ENCODE results near the gene RTN4R. TPM values are rescaled to one million over a fixed set of nuclear protein-coding genes. Genes with fewer than 3 reads are reported as not detected.
A peak's percentile ranks its signal among the peaks of the same experiment; 100 is the strongest.
"Not testable (repeated sequence)": the region's sequence is repeated elsewhere in the genome, so short reads cannot be mapped to it uniquely, and the experiment has no call there.

RTN4R gene
- total and polyA plus RNA-seq, 9 of the 15 experiments (the other 6 are each of a cell fraction or from before 2014, with no cell fraction given): 0.04 to 2.8 (median 1.4) TPM; not detected in 3

- TF ChIP-seq, protein P1, sequence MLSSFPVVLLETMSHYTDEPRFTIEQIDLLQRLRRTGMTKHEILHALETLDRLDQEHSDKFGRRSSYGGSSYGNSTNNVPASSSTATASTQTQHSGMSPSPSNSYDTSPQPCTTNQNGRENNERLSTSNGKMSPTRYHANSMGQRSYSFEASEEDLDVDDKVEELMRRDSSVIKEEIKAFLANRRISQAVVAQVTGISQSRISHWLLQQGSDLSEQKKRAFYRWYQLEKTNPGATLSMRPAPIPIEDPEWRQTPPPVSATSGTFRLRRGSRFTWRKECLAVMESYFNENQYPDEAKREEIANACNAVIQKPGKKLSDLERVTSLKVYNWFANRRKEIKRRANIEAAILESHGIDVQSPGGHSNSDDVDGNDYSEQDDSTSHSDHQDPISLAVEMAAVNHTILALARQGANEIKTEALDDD (IDR thresholded peaks at IDR 0.05): no peak
Observed at GRCh38 chr22:20279662-20280134, 11.6 kb upstream of the RTN4R start (continued).

GRCh38 chr22:20278726-20279490 is 10.8 kb upstream of the RTN4R start:
- Histone ChIP-seq H4K20me1 (replicated peaks; ENCODE audit: control insufficient read depth, insufficient read depth, low read length) (peaks cover 24% of the 10 kb centered on the region), H3K9ac (ENCODE audit: insufficient read depth in 1 of 2, low read depth in 2 of 2, low read length in 2 of 2) (0 out of 4 replicates have a peak overlapping the region, but pooled peaks of 1 of the 2 experiments have one; percentile 7), H3K27me3 (ENCODE audit: control insufficient read depth in 2 of 2, insufficient read depth in 2 of 2, low read length in 2 of 2) (peaks cover 42 to 86% of the 10 kb centered on the region in 2 experiments; a peak in 4 of 5 replicates), H3K4me1 (replicated peaks in 1 of 2; ENCODE audit: control insufficient read depth in 2 of 2, insufficient read depth in 2 of 2, low read length in 2 of 2) (peaks cover 0 to 27% of the 10 kb centered on the region in 2 experiments; a peak in 3 of 5 replicates)
- CTCF ChIA-PET (ENCODE audit: low intra/inter-chr PET ratio); H3K79me2 ChIP-seq (ENCODE audit: control insufficient read depth, insufficient read depth, low read length); H3K27ac ChIP-seq (ENCODE audit: extremely low read depth, low read depth, low read length); DNase-seq (ENCODE audit: extremely low read depth in 1 of 4, low spot score in 3 of 4); H3K4me3 ChIP-seq; BruUV-seq (replicated peaks); intact Hi-C loops (cut with micrococcal nuclease); H2AFZ ChIP-seq (ENCODE audit: low read depth, low read length); H3K9me3 ChIP-seq (replicated peaks; ENCODE audit: control insufficient read depth, insufficient read depth, low read depth, low read length); in situ Hi-C loops (cut with MboI); H3K36me3 ChIP-seq (ENCODE audit: control insufficient read depth, insufficient read depth, low read length); H3K4me2 ChIP-seq (ENCODE audit: insufficient read depth, low read length); H3K9me1 ChIP-seq (ENCODE audit: control insufficient read depth, insufficient read depth, low read length): not testable (repeated sequence)
- ATAC-seq (peak; percentile 20), FAIRE-seq (peak; percentile 37)
- POLR2A ChIA-PET: interaction anchor here (0.9 kb wide), 1 partner anchor 7 kb away, joined by 3 read pairs; no protein-coding TSS in a partner anchor
- TF ChIP-seq KDM5B (IDR thresholded peaks at IDR 0.05; ENCODE audit: insufficient replicate concordance, low read depth, low read length): peak; percentile 16
- TF ChIP-seq, protein P2, sequence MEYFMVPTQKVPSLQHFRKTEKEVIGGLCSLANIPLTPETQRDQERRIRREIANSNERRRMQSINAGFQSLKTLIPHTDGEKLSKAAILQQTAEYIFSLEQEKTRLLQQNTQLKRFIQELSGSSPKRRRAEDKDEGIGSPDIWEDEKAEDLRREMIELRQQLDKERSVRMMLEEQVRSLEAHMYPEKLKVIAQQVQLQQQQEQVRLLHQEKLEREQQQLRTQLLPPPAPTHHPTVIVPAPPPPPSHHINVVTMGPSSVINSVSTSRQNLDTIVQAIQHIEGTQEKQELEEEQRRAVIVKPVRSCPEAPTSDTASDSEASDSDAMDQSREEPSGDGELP (CRISPR knock-in tag; IDR thresholded peaks at IDR 0.05; ENCODE audit: borderline replicate concordance): peak; percentile 36; the same call in 1 of the 2 replicates
- TF ChIP-seq RBM14 (IDR thresholded peaks at IDR 0.05; ENCODE audit: borderline replicate concordance, insufficient read depth, low read depth, low read length): 0 out of 2 replicates have a peak, but pooled peaks have one; percentile 44
- 3% methylated on average over 22 of the region's 22 CpGs for WGBS (ENCODE audit: insufficient coverage, low coverage, missing lambda C conversion rate)

Measured in K562 (cell line).